Mucosa of rectum (tissue), 2 donors: ENCODE data around the gene PTPN21.
A peak's percentile ranks its signal among the peaks of the same experiment; 100 is the strongest.

Experiments
- H3K27ac ChIP-seq, 2 donors: one replicate each; pipeline ENCODE4 v1.7.0; 2013; ENCODE audit warnings: inconsistent platforms in 2 of 2, low read depth in 2 of 2, low read length in 2 of 2
- H3K27me3 ChIP-seq, 2 donors: one replicate each; pipeline ENCODE4 v1.7.0; 2013; ENCODE audit warnings: low read length in 2 of 2; ENCODE audit not compliant: control insufficient read depth in 2 of 2, insufficient read depth in 2 of 2
- H3K36me3 ChIP-seq, 2 donors: one replicate each; pipeline ENCODE4 v1.7.0; 2013; ENCODE audit warnings: low read length in 2 of 2; ENCODE audit not compliant: control insufficient read depth in 2 of 2, insufficient read depth in 2 of 2
- H3K4me1 ChIP-seq, 2 donors: one replicate each; pipeline ENCODE4 v1.7.0; 2013; ENCODE audit warnings: low read length in 2 of 2, mild to moderate bottlenecking in 1 of 2; ENCODE audit not compliant: control insufficient read depth in 2 of 2, insufficient read depth in 2 of 2
- H3K4me3 ChIP-seq, 2 donors: one replicate each; pipeline ENCODE4 v1.7.0; 2013; ENCODE audit warnings: low read length in 2 of 2
- H3K9ac ChIP-seq, 2 donors: one replicate each; pipeline ENCODE4 v1.7.0; 2013; ENCODE audit warnings: low read length in 2 of 2, low read depth in 1 of 2, mild to moderate bottlenecking in 1 of 2
- H3K9me3 ChIP-seq, 2 donors: one replicate each; pipeline ENCODE4 v1.7.0; 2013; ENCODE audit warnings: low read length in 2 of 2; ENCODE audit not compliant: control insufficient read depth in 2 of 2
- donor health status: healthy.
- donor health status: Normal muscosa, but diverticular disease.

Gene PTPN21

DNA sequence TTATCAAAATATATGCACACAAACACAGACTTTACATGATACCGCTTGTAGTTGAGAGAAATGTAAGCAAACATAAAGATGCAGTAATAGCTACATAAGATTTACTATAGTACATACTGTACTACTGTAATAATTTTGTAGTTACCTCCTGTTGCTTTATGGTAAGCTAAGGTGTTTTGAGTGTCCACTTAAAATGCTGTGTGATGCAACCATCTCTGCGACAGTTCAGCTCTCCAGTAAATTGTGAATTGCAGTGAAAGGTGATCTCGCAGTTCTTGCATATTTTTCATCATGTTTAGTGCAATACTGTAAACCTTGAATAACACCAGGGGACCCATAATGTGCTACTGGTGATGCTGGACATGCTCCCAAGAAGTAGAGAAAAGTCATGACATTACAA is 29.6 kb upstream of the PTPN21 start:
- no peaks in the 10 kb centered on the region for H3K9me3 ChIP-seq
- H3K4me3 ChIP-seq = no peak overlapping the region
- peaks cover 21 to 54% of the 10 kb centered on the region in 2 donors for H3K36me3 ChIP-seq
- H3K27me3 ChIP-seq = no peaks in the 10 kb centered on the region
- H3K27ac ChIP-seq = no peak overlapping the region
- no peak overlapping the region for H3K9ac ChIP-seq
- H3K4me1 ChIP-seq = no peaks in the 10 kb centered on the region

DNA sequence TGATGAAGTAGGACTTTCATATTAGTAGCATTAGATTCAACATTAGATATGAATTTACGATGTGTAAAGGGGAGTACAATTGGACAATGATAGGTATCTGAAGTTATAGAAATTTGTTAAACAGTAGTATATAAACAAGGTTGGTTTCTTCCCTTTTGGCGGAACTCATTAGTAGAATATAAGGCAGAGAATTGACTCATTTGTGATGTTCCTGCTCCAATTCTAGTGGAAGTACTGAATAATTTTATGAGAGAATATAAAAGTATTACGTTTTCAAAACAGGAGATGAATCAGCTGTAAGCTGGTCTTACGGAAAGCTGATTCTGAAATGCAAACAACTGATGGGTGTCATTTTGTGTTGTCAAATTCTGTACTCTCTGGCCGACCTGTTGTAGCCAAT is 21.4 kb upstream of the PTPN21 start:
- no peak overlapping the region for H3K9ac ChIP-seq
- peaks cover 51 to 74% of the 10 kb centered on the region in 2 donors for H3K36me3 ChIP-seq
- H3K4me1 ChIP-seq = no peaks in the 10 kb centered on the region
- H3K9me3 ChIP-seq = no peaks in the 10 kb centered on the region
- H3K27ac ChIP-seq = no peak overlapping the region
- H3K4me3 ChIP-seq = no peak overlapping the region
- no peaks in the 10 kb centered on the region for H3K27me3 ChIP-seq

DNA sequence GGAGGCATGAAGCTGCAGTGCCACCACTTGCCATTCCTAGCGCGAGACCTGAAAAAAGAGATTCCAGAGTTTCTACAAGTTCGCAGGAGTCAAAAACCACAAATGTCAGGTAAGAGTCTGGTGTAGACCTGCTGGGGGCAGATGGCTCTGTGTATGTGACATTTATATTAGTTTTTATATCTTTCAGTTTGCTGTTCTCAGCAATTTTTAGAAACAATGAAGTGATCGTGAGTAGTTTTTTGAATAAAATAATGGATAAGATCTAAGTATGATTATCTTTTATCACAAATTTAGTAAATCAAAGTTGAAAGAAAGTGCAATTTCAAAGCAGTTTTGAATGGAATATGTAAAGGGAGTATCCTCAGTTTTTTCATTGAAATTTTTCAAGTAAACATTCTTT is 17.3 kb upstream of the PTPN21 start:
- peaks cover 55 to 77% of the 10 kb centered on the region in 2 donors for H3K36me3 ChIP-seq
- no peak overlapping the region for H3K9ac ChIP-seq
- H3K9me3 ChIP-seq = no peaks in the 10 kb centered on the region
- no peaks in the 10 kb centered on the region for H3K4me1 ChIP-seq
- H3K27ac ChIP-seq = no peak overlapping the region
- H3K4me3 ChIP-seq = no peak overlapping the region
- no peaks in the 10 kb centered on the region for H3K27me3 ChIP-seq

DNA sequence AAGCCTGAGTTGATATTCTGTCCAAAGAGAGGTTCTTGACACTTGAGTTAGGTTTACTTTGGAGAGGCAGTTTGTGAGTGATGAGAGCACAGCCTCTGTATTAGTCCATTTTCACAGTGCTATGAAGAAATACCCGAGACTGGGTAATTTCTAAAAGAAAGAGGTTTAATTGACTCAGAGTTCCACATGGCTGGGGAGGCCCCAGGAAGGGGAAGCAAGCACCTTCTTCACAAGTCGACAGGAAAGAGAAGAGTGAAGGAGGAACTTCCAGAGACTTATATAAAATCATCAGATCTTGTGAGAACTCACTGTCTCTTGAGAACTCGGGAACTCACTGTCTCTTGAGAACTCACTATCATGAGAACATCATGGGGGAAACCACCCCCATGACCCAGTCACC is 13.4 kb upstream of the PTPN21 start:
- no peaks in the 10 kb centered on the region for H3K9me3 ChIP-seq
- no peak overlapping the region for H3K4me3 ChIP-seq
- peaks cover 33 to 42% of the 10 kb centered on the region in 2 donors for H3K36me3 ChIP-seq
- H3K4me1 ChIP-seq = peaks cover 4 to 8% of the 10 kb centered on the region in 2 donors
- H3K27me3 ChIP-seq = no peaks in the 10 kb centered on the region
- no peak overlapping the region for H3K9ac ChIP-seq
- no peak overlapping the region for H3K27ac ChIP-seq

DNA sequence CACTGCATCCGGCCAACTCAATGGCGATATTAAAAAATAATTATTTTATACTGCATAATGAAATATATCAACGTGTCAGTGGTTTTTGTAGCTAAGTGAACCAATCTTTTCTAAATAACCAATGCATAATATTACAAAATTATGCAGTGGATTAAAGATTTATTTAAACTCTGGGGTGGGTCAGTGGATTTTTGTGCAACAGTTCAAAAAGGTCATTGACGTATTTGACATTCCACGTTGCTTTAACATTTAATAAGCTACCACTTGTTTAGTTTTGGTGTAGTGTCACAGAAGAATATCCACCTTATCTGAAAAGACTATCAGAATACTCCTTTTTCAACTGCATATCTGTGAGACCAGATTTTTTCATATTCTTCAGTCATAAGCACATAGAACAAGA is 10.6 kb upstream of the PTPN21 start:
- H3K4me1 ChIP-seq = peaks cover 7 to 12% of the 10 kb centered on the region in 2 donors
- H3K9me3 ChIP-seq = no peaks in the 10 kb centered on the region
- H3K27me3 ChIP-seq = no peaks in the 10 kb centered on the region
- H3K9ac ChIP-seq = no peak overlapping the region
- no peak overlapping the region for H3K27ac ChIP-seq
- H3K4me3 ChIP-seq = no peak overlapping the region
- H3K36me3 ChIP-seq = peaks cover 24 to 27% of the 10 kb centered on the region in 2 donors

DNA sequence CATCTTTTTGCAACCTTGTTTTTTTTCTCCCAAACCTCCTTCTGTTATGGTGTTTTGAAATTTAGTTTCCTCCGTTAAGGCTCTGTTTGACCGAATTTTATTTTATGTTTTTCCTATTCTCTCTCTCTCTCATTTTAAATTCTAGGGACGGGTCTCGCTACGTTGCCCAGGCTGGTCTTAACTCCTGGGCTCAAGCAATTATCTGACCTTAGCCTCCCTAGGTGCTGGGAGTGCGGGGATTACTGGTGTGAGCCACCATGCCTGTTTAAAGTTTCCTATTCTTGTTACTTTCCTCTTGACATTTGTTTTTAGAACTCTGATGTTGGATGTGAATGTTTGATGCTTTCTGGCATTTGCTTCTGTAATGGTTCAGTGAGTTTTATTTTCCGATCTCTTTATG is 9.0 kb upstream of the PTPN21 start:
- H3K9me3 ChIP-seq = no peaks in the 10 kb centered on the region
- peak overlapping the region; percentile 81 to 97 for H3K4me3 ChIP-seq
- H3K4me1 ChIP-seq = peaks cover 7 to 12% of the 10 kb centered on the region in 2 donors
- no peaks in the 10 kb centered on the region for H3K27me3 ChIP-seq
- H3K9ac ChIP-seq = peak overlapping the region; percentile 74 to 92
- H3K36me3 ChIP-seq = peaks cover 9 to 14% of the 10 kb centered on the region in 2 donors
- peak overlapping the region; percentile 94 to 96 for H3K27ac ChIP-seq

DNA sequence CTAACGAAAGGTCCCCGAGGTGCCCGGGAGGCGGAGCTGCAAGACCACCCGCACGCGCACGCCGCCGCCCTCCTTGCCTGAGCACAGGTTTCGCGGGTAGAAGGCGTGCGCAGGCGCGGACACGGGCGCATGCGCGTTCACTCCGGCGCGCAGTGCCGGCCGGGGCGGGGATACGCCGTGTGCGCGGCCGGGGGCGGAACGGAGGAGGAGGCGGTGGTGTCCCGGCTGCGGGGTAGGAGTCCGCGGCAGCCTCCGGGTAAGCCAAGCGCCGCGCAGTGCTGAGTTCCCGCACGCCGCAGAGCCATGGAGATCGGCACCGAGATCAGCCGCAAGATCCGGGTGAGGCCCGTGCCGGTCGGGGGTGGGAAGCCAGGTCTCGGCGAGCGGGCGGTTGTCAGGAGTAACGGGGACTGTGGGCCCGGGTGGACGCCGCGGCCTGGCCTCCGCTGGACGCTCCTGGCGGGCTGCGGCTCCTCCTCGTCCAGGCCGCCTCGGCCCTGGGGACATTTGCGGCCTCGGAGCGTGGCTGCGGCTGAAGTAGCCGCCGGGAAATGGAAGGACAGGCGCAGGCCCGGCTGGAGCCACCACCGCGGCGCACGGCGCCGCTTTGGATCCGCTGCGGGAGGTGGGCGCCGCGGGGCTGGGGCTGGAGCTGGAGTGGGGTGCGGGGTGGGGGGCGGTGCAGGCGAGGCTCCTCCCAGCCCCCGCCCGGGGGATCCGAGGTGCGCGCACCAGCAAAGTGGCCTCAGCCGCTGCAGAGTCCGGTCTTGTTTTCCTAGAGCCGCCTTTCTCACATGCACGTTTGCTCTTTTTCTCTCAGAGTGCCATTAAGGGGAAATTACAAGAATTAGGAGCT is 8.3 kb upstream of the PTPN21 start, which contains the start of gene ZC3H14:
Gene ZC3H14, plus strand, starts transcription at position 207 of the 856 bp plus-strand sequence. Its CDS starts 97 bp downstream, at position 304.
- H3K4me1 ChIP-seq = peaks cover 7 to 12% of the 10 kb centered on the region in 2 donors
- no peaks in the 10 kb centered on the region for H3K27me3 ChIP-seq
- H3K9me3 ChIP-seq = no peaks in the 10 kb centered on the region
- peaks cover 2 to 7% of the 10 kb centered on the region in 2 donors for H3K36me3 ChIP-seq
- H3K4me3 ChIP-seq = peak within 1 kb of the TSS; percentile 81 to 97
- H3K9ac ChIP-seq = peak within 1 kb of the TSS; percentile 74 to 92
- peak within 1 kb of the TSS; percentile 94 to 96 for H3K27ac ChIP-seq

DNA sequence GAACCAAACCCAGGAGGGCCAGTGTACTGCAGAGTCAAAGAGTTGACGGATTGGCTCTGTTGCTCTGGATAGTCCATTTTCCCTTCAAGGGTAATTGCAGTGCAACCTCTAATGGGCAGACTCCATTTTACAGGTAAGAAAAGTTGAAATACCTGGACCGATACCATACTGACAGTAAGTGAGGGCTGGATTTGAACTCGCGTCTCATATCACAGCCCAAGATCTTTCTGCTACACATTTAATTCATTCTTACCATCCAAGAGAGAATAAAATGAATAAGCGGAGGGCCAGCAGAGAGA is 7.7 kb upstream of the PTPN21 start:
- no peaks in the 10 kb centered on the region for H3K9me3 ChIP-seq
- peaks cover 7 to 12% of the 10 kb centered on the region in 2 donors for H3K4me1 ChIP-seq
- H3K9ac ChIP-seq = peak overlapping the region; percentile 58 to 92
- peak overlapping the region; percentile 94 to 96 for H3K27ac ChIP-seq
- H3K27me3 ChIP-seq = no peaks in the 10 kb centered on the region
- peak overlapping the region; percentile 81 to 97 for H3K4me3 ChIP-seq
- peaks cover 0 to 2% of the 10 kb centered on the region in 2 donors for H3K36me3 ChIP-seq

DNA sequence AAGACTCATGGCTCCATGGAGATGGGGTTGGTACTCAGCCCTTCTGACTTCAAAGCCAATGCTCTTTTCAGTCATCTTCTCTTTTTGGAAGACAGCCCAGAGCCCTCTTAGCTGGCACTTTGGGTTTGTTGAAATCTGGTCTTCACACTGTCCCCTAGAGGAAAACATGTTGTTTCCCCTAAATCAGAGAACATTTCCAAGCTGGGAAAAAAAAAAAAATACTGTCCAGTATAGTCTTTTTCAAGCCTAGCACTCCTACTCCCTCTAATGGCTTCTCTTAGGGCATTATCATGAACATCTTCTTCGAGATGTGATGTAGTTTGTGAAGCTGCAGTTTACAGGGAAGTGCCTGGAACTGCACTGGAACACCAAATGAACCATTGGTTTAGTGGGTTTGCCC is 5.0 kb upstream of the PTPN21 start:
- Histone ChIP-seq H3K4me1 (peaks cover 12 to 13% of the 10 kb centered on the region in 2 donors), H3K36me3 (no peaks in the 10 kb centered on the region), H3K27ac (no peak overlapping the region), H3K9me3 (no peaks in the 10 kb centered on the region), H3K4me3 (no peak overlapping the region), H3K9ac (no peak overlapping the region), H3K27me3 (no peaks in the 10 kb centered on the region)

DNA sequence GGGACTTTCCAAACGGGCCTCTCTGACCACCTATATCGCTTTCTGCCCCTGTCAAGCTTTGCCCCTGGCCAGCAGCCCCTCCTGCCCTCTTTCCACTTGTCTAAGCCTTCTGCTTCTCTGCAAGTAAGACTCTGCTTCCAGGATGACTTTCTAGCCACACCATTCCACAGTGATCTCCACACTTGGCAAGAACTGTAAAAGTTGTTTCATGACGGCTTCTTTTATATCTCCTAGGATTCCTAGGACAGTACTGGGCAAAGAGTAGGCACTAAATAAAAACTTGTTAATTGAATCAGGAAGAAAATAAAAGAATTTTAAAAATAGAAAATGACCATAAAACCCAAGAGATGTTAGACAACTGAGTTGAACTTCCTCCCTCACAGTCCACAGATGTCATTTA is 1.8 kb upstream of the PTPN21 start:
- Histone ChIP-seq H3K27me3 (peaks cover 0 to 6% of the 10 kb centered on the region in 2 donors), H3K4me3 (no peak overlapping the region), H3K9ac (no peak overlapping the region), H3K27ac (peak overlapping the region in 1 of 2 donors; percentile 27), H3K9me3 (no peaks in the 10 kb centered on the region), H3K36me3 (no peaks in the 10 kb centered on the region), H3K4me1 (peaks cover 20% of the 10 kb centered on the region in 2 donors)
